Measurements from ENCODE around the gene SOWAHB.
A peak's percentile ranks its signal among the peaks of the same experiment; 100 is the strongest.
"Not testable (repeated sequence)": the region's sequence is repeated elsewhere in the genome, so short reads cannot be mapped to it uniquely, and the experiment has no call there.

Gene SOWAHB

GRCh38 chr4:76894537-76895255 lies 3.2 kb downstream of the SOWAHB start:
- no peak for DNase-seq

- DNase-seq: no peak
Observed at GRCh38 chr4:76892601-76893000, 5.3 kb downstream of the SOWAHB start.

GRCh38 chr4:76892001-76892400 lies 5.9 kb downstream of the SOWAHB start:
- DNase-seq: peak; percentile 8

- DNase-seq: no peak
Observed at GRCh38 chr4:76886848-76887441, 11.0 kb downstream of the SOWAHB start.

- no peak for DNase-seq
Observed at GRCh38 chr4:76886214-76886613, 11.7 kb downstream of the SOWAHB start.

- peak; percentile 44 for DNase-seq
Observed at GRCh38 chr4:76883147-76883546, 14.8 kb downstream of the SOWAHB start.

- DNase-seq: no peak
Observed at GRCh38 chr4:76882630-76883029, 15.3 kb downstream of the SOWAHB start.

GRCh38 chr4:76881375-76881774 lies 16.6 kb downstream of the SOWAHB start:
- no peak for DNase-seq

- peak; percentile 30 for DNase-seq
Observed at GRCh38 chr4:76879731-76880364, 18.1 kb downstream of the SOWAHB start.

- DNase-seq: not testable (repeated sequence)
Observed at GRCh38 chr4:76878641-76879165, 19.2 kb downstream of the SOWAHB start.

GRCh38 chr4:76874176-76874575 lies 23.8 kb downstream of the SOWAHB start:
- no peak for DNase-seq

- DNase-seq: no peak
Observed at GRCh38 chr4:76873495-76873894, 24.4 kb downstream of the SOWAHB start.

GRCh38 chr4:76872556-76872955 lies 25.4 kb downstream of the SOWAHB start:
- no peak for DNase-seq

GRCh38 chr4:76868780-76869179 lies 29.2 kb downstream of the SOWAHB start:
- DNase-seq: not testable (repeated sequence)

GRCh38 chr4:76867880-76868655 lies 29.9 kb downstream of the SOWAHB start:
- DNase-seq: no peak

GRCh38 chr4:76867377-76867776 lies 30.6 kb downstream of the SOWAHB start:
- no peak for DNase-seq

GRCh38 chr4:76866641-76867040 lies 31.3 kb downstream of the SOWAHB start:
- DNase-seq: no peak

- no peak for DNase-seq
Observed at GRCh38 chr4:76858319-76858718, 39.6 kb downstream of the SOWAHB start.

GRCh38 chr4:76857074-76857409 lies 40.9 kb downstream of the SOWAHB start:
- no peak for DNase-seq

GRCh38 chr4:76856243-76857073 lies 41.5 kb downstream of the SOWAHB start:
- peak; percentile 44 for DNase-seq

GRCh38 chr4:76854858-76855257 lies 43.1 kb downstream of the SOWAHB start:
- DNase-seq: no peak

GRCh38 chr4:76851375-76851774 lies 46.6 kb downstream of the SOWAHB start:
- DNase-seq: no peak

Measured in EL (cell line).